Kidney glomerular epithelial cell (primary cell): ENCODE results near the gene FAM53A.
"Not testable (repeated sequence)": the region's sequence is repeated elsewhere in the genome, so short reads cannot be mapped to it uniquely, and the experiment has no call there.

Experiments
- DNase-seq: peaks from one replicate; lab custom pipeline; 2025; lab: John Stamatoyannopoulos, UW

The FAM53A gene

GRCh38 chr4:1686440-1687036, 2.4 kb upstream of the FAM53A start:
- no peak for DNase-seq

- peak; percentile 14 for DNase-seq
These were observed 1.4 kb upstream of the FAM53A start for GRCh38 chr4:1685235-1686150.

DNA sequence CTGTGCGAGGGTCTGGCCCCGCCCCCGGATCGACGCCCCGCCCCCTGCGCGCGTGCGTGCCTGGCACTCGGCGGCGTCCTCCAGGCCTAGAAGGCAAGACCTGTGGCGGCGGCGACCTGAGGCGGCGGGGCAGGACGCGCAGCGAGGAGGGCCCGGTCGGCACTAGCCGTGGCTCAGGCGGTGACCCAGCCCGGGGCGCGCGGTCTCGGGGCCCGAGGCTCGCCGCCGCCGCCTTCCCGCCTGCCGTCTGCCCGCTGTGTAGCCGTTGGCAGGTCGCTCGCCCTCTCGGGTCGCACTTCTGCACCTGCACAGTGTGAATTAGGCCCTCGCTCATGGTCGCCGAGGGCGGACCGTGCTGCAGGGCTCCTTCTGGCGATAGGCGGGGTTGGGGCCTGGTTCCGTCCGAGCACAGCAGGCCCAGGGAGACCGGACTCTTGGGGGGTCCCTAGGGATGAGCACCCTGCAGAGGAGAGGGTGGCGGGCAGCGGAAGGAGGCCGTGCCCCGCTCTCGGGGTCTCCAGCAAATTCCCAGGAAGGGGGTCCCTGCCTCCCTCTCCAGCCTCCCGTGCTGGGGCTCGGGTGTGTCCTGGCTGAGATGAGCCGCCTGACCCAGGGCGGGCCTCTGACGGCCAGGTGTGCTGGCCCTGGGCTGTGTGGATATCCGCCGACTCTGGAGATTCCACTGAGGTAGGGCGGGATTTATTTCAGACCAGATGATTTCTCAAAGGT, 557 bp upstream of the FAM53A start:
- no peak for DNase-seq

- peak; percentile 79 for DNase-seq
These were observed 815 bp downstream of the FAM53A start for GRCh38 chr4:1683261-1683735.

DNA sequence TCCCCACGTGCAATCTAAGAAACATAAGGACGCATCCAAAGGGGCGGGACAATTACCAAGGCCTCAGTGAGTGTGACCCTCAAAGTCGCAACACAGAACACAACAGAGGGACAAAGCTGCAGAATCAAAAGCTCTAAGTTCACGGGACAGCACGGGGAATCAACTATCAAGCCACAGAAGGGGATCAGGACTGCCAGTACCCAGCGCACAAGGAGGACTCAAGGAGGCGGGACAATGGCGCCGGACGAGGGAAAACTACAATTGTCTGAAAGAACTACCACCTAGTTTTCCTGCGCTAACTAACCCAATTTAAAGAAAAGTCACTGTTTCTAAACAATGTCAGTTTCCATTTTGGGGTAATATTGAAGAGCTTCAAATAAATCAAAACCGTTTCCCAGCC, 1.3 kb downstream of the FAM53A start:
- no peak for DNase-seq

- no peak for DNase-seq
These were observed 5.9 kb downstream of the FAM53A start for GRCh38 chr4:1678244-1678643.

- no peak for DNase-seq
These were observed 7.2 kb downstream of the FAM53A start for GRCh38 chr4:1676605-1677525.

DNA sequence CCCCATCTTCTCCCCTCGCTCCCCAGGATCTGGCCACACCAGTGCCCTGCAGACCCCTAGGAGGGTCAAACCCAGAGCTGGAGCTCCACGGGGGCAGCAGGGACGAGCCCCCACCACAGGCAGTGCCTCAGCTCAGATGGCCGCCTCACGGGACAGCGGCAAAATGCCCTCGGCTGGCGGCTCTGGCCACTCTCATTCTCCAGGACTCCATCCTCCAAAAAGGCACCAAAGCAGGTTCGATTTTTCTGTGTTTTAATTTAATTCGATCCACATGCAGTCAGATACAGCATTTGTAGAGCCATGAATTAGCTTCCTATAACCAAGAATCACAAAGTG, 8.3 kb downstream of the FAM53A start:
- no peak for DNase-seq

GRCh38 chr4:1675136-1675801, 8.8 kb downstream of the FAM53A start:
- DNase-seq: no peak

GRCh38 chr4:1674682-1675081, 9.4 kb downstream of the FAM53A start:
- no peak for DNase-seq

GRCh38 chr4:1673671-1674070, 10.4 kb downstream of the FAM53A start:
- no peak for DNase-seq

DNA sequence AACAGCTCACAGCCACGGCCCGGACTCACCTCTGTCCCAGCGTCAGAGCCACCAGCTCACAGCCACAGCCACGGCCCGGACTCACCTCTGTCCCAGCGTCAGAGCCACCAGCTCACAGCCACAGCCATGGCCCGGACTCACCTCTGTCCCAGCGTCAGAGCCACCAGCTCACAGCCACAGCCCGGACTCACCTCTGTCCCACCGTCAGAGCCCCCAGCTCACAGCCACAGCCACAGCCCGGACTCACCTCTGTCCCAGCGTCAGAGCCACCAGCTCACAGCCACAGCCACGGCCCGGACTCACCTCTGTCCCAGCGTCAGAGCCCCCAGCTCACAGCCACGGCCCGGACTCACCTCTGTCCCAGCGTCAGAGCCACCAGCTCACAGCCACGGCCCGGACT, 13.1 kb downstream of the FAM53A start:
- DNase-seq: not testable (repeated sequence)

DNA sequence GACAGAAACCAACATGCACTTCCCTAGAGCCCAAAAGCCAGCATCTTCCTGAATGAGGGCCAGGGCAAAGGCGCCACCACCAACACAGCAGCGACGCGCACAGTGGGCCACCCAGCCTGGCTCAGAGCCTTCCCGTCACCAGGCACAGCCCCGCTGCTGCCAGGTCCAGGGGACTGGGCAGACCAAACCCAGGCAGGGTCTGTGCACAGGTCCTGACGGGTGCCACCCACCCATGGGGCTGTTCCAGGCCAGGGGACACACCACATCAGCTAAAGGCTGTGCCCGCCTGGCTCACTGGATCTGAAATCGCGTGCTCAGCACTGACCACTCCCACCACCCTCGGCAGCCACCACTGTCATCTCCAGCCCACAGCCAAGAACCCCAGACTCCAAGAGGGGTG, 13.8 kb downstream of the FAM53A start:
- no peak for DNase-seq

GRCh38 chr4:1669850-1670249, 14.3 kb downstream of the FAM53A start:
- DNase-seq: no peak

GRCh38 chr4:1669270-1669669, 14.8 kb downstream of the FAM53A start:
- no peak for DNase-seq

- DNase-seq: no peak
These were observed 15.6 kb downstream of the FAM53A start for GRCh38 chr4:1668488-1668840.

GRCh38 chr4:1667273-1667672, 16.8 kb downstream of the FAM53A start:
- no peak for DNase-seq

DNA sequence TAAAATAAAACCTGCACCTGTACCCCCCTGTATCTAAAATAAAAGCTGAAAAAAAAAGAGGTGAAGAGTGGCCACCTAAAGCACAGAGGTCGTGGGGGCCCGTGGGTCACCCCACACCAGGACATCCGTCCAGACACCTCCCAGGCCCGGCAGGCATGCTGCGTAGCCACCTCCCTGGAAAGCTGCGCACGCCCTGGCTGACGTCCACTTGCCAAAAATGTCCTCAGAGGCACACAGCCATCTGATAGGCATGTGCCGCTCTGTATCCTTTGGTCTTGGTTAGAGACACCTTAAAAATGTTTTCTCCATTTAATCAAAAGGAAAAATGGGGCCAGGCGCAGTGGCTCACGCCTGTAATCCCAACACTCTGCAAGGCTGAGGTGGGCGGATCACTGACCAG, 17.7 kb downstream of the FAM53A start:
- no peak for DNase-seq

DNA sequence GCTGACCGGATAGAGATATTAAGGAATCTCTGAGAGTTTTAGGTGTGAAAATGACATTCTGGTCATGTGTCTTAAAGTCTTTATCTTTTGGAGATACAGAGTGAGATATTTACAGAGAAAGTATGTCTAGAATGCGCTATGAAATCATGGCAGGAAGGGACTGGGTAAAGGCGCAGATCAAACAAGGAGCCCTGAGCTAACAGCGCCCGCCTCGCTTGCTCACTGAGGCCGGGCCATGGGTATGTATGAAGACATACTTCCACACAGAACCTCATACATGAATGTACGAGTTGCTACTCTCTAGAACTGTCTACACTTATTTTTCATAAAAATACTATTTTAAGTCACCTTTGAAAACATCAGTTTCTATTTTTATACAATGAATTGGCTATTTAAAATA, 20.0 kb downstream of the FAM53A start:
- DNase-seq: no peak

- DNase-seq: no peak
These were observed 20.6 kb downstream of the FAM53A start for GRCh38 chr4:1663549-1663948.

DNA sequence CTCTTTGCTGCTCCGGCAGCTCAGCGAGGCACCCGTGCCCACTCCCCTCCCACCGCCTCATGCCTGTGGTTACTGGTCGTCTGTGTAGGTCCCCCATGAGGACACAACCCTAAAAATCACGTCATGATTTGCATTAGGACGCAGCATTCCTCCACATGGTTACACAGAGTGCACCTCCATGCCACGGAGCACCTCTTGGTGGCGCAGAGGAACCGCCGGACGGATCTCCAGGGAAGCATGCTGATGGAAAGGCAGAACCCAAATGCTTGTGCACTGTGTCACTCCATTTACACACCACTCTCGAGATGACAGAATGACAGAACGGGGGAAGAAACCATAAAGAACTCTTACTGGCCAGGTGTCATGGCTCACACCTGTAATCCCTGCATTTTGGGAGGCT, 22.4 kb downstream of the FAM53A start:
- DNase-seq: no peak
